Right lung (tissue), 10 donors: ENCODE data around the gene OR51I1. TPM values are rescaled to one million over a fixed set of nuclear protein-coding genes. Genes with fewer than 3 reads are reported as not detected.
A peak's percentile ranks its signal among the peaks of the same experiment; 100 is the strongest.

ENCODE experiments used
- DNase-seq, 2 donors: peaks; one replicate each; pipeline ENCODE4 v3.0.0-alpha.2; 2013
- long read RNA-seq, 8 donors: transcript quantifications; one replicate each; lab custom pipeline, GENCODE V29; 2026
- polyA plus RNA-seq, 5 donors: library from polyadenylated mRNA; unstranded; fragments of 120-200 nt; gene quantifications; one replicate each; pipeline versions ENCODE4 v1.2.1 to v1.2.3, GENCODE V29; 2013; ENCODE audit warnings: inconsistent platforms in 1 of 5, low replicate concordance in 1 of 5; ENCODE audit not compliant: insufficient read length in 5 of 5, insufficient read depth in 1 of 5

The OR51I1 gene, protein sequence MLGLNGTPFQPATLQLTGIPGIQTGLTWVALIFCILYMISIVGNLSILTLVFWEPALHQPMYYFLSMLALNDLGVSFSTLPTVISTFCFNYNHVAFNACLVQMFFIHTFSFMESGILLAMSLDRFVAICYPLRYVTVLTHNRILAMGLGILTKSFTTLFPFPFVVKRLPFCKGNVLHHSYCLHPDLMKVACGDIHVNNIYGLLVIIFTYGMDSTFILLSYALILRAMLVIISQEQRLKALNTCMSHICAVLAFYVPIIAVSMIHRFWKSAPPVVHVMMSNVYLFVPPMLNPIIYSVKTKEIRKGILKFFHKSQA
- polyA plus RNA-seq = not detected
- long read RNA-seq, donor 1 = 0 reads
- long read RNA-seq, donor 2 = 0 reads
- long read RNA-seq, donor 3 = 0 reads
- long read RNA-seq, donor 4 = 0 reads
- long read RNA-seq, donor 5 = 0 reads
- long read RNA-seq, donor 6 = 0 reads
- long read RNA-seq, donor 7 = 0 reads
- long read RNA-seq, donor 8 = 0 reads

- DNase-seq = no peak
Measured at GRCh38 chr11:5441414-5441813, at the start of gene OR51I1. OR51I1 (minus strand) TSS chr11:5441514; CDS start chr11:5441514, 0 bp downstream.

GRCh38 chr11:5489576-5490357 is 48.5 kb upstream of the OR51I1 start:
- no peak for DNase-seq

GRCh38 chr11:5488798-5489399 is 47.6 kb upstream of the OR51I1 start:
- DNase-seq = no peak

DNA sequence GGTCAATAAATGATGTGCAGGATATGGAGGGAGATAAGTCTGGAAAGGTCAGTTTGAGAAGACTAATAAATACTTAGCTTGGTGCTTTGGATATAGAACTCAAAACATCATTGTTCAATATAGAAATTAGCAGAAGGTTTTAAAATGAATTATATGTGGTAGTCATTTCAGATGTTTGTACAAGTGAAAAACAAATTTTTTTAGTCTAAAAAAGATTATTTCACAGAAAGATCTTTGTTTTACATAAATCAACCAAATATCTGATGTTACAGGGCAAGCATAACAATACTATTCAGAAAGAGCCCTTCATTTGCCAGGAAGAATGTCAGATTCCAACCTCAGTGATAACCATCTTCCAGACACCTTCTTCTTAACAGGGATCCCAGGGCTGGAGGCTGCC is 47.1 kb upstream of the OR51I1 start, which contains the start of gene OR52D1:
Gene OR52D1, plus strand, starts transcription at position 301 of the 400 bp plus-strand sequence. Its CDS starts 22 bp downstream, at position 323.
- no peak for DNase-seq

GRCh38 chr11:5486421-5486820 is 45.1 kb upstream of the OR51I1 start:
- DNase-seq = no peak

GRCh38 chr11:5486003-5486402 is 44.7 kb upstream of the OR51I1 start:
- no peak for DNase-seq

DNA sequence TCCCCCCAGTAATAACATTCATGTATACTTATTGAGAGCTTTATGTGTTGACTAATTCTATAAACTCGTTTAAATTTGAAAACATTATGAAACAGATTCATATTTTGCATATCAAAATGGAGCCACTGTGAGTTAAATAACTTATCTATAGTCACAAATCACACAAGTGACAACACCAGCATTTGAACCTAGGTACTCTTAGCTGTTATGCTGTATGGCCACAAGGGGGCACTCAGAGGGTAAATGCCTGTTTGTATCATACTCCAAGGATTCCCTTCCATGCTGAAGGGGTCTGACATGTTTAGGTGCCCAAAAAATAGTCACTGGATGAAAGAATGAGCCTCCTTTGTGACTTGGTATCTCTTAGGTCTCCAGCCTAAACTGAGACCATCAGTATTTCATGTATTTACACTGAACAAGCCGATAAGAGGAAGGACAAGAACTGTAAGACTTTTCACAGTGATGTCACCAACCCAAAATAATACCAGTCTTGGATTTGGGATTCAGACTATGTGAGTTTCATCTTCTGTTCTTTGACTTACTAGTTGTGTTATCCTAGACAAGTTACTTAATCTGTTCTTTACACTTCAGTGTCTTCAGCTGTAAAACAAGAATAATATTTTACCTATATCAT is 35.0 kb upstream of the OR51I1 start:
- DNase-seq = peak in 1 of 2 donors; percentile 20

GRCh38 chr11:5473921-5474320 is 32.6 kb upstream of the OR51I1 start:
- no peak for DNase-seq

- DNase-seq = peak in 1 of 2 donors; percentile 1
Measured at GRCh38 chr11:5467527-5467926, 26.2 kb upstream of the OR51I1 start.

DNA sequence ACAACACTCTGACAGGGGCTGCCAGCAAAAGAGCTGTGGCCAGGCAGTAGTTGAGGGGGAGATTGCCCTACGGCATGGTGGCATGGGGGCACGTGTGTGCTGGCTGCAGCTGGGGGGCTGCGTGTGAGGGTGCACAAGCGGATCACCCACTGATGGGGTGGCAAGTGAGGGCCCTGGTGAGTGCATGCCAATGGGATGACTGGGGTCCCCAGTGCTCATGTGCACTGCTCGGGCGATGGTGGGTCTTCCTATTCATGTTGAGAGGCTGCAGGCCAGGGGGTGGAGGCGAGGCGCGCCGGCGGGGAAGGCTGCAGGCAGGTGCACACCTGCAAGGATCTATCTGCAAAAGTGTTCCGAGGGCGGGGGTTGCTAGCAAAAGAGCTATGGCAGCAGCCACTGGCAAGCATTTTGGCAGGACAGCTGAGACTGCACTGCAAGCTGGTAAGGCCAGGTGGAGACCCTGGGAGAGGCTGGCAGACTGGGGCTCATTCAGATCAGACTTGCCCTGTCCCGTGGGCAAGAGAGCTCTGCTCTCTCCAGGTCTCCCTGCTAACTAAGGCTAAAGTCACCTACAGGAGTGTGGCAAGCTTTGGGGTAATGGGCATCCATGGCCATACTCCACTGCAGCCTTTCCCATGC is 19.8 kb upstream of the OR51I1 start:
- no peak for DNase-seq

DNA sequence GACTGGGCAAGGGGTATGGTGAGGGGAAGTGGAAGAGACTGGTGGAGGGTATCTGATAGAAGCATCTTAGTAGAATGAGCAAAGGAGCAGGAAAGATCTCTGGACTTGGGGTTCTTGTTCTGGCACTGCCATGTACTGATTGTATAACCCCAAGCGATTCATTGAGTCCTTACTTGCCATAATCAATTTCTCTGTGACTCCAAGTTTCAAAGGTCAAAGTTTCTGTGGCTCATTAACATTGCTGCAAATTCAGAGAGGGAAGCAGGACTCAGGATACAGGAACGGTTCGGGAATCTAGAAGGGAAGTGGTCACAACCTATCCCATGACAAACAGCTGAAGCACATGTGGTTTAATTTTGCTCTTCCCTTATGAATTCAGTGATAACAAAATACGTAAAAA is 8.1 kb upstream of the OR51I1 start:
- no peak for DNase-seq

GRCh38 chr11:5449023-5449422 is 7.7 kb upstream of the OR51I1 start, which contains the start of gene OR51I2:
OR51I2 (plus strand) TSS chr11:5449323; CDS start chr11:5453489, 4,166 bp downstream.
- no peak for DNase-seq

GRCh38 chr11:5443835-5444393 is 2.6 kb upstream of the OR51I1 start:
- DNase-seq = no peak

- DNase-seq = no peak
Measured at GRCh38 chr11:5423131-5423530, 18.2 kb downstream of the OR51I1 start.

DNA sequence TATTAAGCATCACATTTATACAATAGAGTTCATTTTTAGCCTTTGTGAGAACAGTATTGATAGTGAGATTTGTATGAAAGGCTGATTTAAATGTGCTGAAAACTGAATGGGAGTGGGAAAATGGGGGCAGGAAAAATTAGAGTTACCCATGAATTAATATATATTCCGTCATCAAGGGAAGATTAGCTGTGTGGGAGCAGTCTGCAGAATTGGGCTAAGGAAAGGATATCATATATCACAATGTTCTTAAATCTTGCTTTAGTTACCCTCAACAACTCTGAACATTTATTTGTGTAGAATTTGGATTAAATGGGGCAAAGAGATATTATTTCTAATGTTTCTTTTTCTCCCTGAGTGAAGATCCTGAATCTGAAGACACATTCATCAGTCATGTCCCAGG is 19.5 kb downstream of the OR51I1 start, which contains the start of gene OR51Q1:
Gene OR51Q1, plus strand, starts transcription at position 301 of the 400 bp plus-strand sequence. Its CDS starts 90 bp downstream, at position 391.
- DNase-seq = no peak

GRCh38 chr11:5420993-5421392 is 20.3 kb downstream of the OR51I1 start:
- no peak for DNase-seq

DNA sequence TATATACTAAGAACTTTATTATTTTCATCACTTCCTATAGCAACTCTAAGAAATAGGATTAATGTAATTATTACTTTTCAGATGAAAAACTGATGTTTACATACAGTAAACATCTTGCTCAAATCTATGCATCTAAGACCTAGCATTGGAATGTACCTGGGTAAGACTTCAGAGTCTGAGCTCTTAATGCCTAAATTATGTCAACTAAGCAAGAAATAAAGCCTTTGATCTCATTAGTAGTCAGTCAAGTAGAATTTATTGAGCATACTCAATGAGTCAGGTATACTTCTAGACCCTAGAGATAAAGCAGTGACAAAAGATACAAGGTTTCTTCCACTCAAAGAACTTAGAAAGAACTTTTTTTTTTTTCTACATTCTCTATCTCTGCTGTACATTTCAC is 36.1 kb downstream of the OR51I1 start:
- DNase-seq = no peak

DNA sequence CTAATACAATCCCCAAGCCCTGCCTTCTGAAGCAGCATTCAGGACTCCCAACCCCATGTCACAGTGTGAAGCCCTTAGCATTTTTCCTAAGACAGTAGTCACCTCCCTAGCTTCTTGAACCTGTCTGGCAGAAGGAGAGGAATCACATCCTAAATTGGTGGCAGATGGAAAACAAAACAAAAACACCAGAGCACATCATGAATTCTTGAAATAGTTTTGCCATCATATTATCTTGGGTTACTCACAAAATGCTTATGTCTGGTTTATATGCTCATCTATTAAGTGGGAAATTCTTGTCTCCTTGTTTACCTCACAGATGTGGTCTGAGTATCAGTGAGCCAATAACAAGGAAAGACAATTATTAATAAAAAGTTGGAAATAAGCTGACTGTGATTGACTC is 42.4 kb downstream of the OR51I1 start:
- no peak for DNase-seq

DNA sequence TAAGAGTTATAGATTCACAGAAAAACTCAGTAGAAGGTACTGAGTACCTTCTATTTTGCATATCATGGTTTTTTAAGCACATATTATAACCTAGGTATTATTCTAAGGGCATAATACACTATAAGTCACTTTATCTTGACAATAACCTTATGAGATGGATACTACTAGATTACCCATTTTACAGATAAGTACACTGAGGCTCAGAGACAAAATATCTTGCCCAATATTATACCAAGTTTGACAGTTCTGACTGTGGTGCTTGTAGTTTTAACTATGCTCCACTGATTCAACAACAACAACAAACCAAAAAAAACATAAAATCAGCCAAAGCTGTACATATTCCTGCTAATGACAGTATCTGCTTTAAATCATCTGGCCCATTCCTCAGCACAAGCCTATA is 47.2 kb downstream of the OR51I1 start:
- DNase-seq = no peak
